Measurements from ENCODE around the gene CPE. TPM values are rescaled to one million over a fixed set of nuclear protein-coding genes. Genes with fewer than 3 reads are reported as not detected.

Gene CPE
- polyA plus RNA-seq, 1 of the 3 experiments (the other 2 are of a cell fraction), result 18.2 TPM

GRCh38 chr4:165448700-165449099, 69.9 kb downstream of the CPE start:
- DNase-seq, result no peak
- Histone ChIP-seq H3K27me3 (ENCODE audit: insufficient read depth) (no peaks in the 10 kb centered on the region), H4K20me1 (ENCODE audit: insufficient read depth) (no peaks in the 10 kb centered on the region), H3K4me2 (no peak overlapping the region), H3K4me3 (ENCODE audit: low read depth in 2 of 2, low read length in 1 of 2) (no peak overlapping the region), H2AFZ (ENCODE audit: low read depth) (no peak overlapping the region), H3K9me2 (no peaks in the 10 kb centered on the region), H3K4me1 (ENCODE audit: control insufficient read depth in 1 of 2, insufficient read depth in 2 of 2, low read depth in 1 of 2, low read length in 1 of 2) (no peaks in the 10 kb centered on the region), H3K9me3 (0 out of 2 replicates have a peak, but pooled peaks cover 3% of the 10 kb centered on the region), H3K9ac (no peak overlapping the region), H3F3A (replicated peaks; ENCODE audit: insufficient read depth) (no peaks in the 10 kb centered on the region), H3K36me3 (replicated peaks in 1 of 2; ENCODE audit: control insufficient read depth in 1 of 2, insufficient read depth in 2 of 2, low read length in 1 of 2) (no peaks in the 10 kb centered on the region), H3K27ac (ENCODE audit: low read depth in 2 of 2, low read length in 1 of 2) (no peak overlapping the region), H3K79me2 (ENCODE audit: insufficient read depth) (no peaks in the 10 kb centered on the region)
- CTCF ChIA-PET, result no interaction called here
- 62% methylated on average over 4 of the region's 4 CpGs for WGBS (ENCODE audit: low lambda C conversion rate)
- POLR2A ChIA-PET, result no interaction called here
- TF ChIP-seq SIN3A (IDR thresholded peaks at IDR 0.05; ENCODE audit: borderline replicate concordance, low read depth, low read length) (no peak), RFX5 (IDR thresholded peaks at IDR 0.05; ENCODE audit: low read length) (no peak), FOSL2 (IDR thresholded peaks at IDR 0.05; ENCODE audit: borderline replicate concordance, low read depth) (no peak), NFIC (IDR thresholded peaks at IDR 0.05; ENCODE audit: borderline replicate concordance) (no peak), USF2 (IDR thresholded peaks at IDR 0.05; ENCODE audit: borderline replicate concordance, low read depth, low read length) (no peak), FOXJ3 (CRISPR knock-in tag; IDR thresholded peaks at IDR 0.05) (no peak), GATA2 (CRISPR knock-in tag; IDR thresholded peaks at IDR 0.05) (no peak), ELF1 (IDR thresholded peaks at IDR 0.05) (no peak), USF1 (IDR thresholded peaks at IDR 0.05; ENCODE audit: borderline replicate concordance, low read depth) (no peak), CHD2 (IDR thresholded peaks at IDR 0.05; ENCODE audit: low read length, partially characterized antibody) (no peak), YY1 (IDR thresholded peaks at IDR 0.05; ENCODE audit: low read depth) (no peak)

DNA sequence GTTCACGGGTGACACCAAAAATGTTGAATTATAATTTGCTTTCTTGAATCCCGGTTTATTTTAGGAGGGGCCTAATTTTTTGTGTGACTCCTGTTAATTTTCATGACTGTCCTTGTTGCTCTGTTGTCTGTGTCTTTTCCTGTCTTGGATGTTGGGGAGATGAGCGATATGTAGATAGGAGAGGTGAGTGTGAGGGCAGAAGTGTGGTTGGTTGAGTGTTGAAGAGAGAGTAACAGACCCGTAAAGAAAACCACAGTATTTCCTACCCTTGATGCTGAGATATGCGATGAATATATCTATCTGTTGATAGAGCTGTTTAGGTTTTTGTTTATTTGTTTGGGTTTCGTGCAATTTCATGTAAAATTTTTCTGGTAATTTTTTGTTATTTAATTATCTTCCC, 70.5 kb downstream of the CPE start:
- POLR2A ChIA-PET, result no interaction called here
- Histone ChIP-seq H2AFZ (ENCODE audit: low read depth) (no peak overlapping the region), H3K9ac (no peak overlapping the region), H3K9me3 (0 out of 2 replicates have a peak, but pooled peaks cover 3% of the 10 kb centered on the region), H3K9me2 (no peaks in the 10 kb centered on the region), H3K79me2 (ENCODE audit: insufficient read depth) (no peaks in the 10 kb centered on the region), H3K4me2 (no peak overlapping the region), H3F3A (replicated peaks; ENCODE audit: insufficient read depth) (no peaks in the 10 kb centered on the region), H3K4me1 (ENCODE audit: control insufficient read depth in 1 of 2, insufficient read depth in 2 of 2, low read depth in 1 of 2, low read length in 1 of 2) (no peaks in the 10 kb centered on the region), H3K27me3 (ENCODE audit: insufficient read depth) (no peaks in the 10 kb centered on the region), H3K36me3 (replicated peaks in 1 of 2; ENCODE audit: control insufficient read depth in 1 of 2, insufficient read depth in 2 of 2, low read length in 1 of 2) (no peaks in the 10 kb centered on the region), H3K27ac (ENCODE audit: low read depth in 2 of 2, low read length in 1 of 2) (no peak overlapping the region), H3K4me3 (ENCODE audit: low read depth in 2 of 2, low read length in 1 of 2) (no peak overlapping the region), H4K20me1 (ENCODE audit: insufficient read depth) (no peaks in the 10 kb centered on the region)
- WGBS (ENCODE audit: low lambda C conversion rate), result 71% methylated on average over 6 of the region's 6 CpGs
- DNase-seq, result no peak
- CTCF ChIA-PET, result no interaction called here
- TF ChIP-seq, protein P1, sequence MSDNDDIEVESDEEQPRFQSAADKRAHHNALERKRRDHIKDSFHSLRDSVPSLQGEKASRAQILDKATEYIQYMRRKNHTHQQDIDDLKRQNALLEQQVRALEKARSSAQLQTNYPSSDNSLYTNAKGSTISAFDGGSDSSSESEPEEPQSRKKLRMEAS (IDR thresholded peaks at IDR 0.05; ENCODE audit: low read depth), result no peak
- TF ChIP-seq, protein P2, sequence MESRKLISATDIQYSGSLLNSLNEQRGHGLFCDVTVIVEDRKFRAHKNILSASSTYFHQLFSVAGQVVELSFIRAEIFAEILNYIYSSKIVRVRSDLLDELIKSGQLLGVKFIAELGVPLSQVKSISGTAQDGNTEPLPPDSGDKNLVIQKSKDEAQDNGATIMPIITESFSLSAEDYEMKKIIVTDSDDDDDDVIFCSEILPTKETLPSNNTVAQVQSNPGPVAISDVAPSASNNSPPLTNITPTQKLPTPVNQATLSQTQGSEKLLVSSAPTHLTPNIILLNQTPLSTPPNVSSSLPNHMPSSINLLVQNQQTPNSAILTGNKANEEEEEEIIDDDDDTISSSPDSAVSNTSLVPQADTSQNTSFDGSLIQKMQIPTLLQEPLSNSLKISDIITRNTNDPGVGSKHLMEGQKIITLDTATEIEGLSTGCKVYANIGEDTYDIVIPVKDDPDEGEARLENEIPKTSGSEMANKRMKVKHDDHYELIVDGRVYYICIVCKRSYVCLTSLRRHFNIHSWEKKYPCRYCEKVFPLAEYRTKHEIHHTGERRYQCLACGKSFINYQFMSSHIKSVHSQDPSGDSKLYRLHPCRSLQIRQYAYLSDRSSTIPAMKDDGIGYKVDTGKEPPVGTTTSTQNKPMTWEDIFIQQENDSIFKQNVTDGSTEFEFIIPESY (IDR thresholded peaks at IDR 0.05; ENCODE audit: borderline replicate concordance, low read depth), result no peak
- TF ChIP-seq SIN3A (IDR thresholded peaks at IDR 0.05; ENCODE audit: borderline replicate concordance, low read depth, low read length) (no peak), FOXM1 (IDR thresholded peaks at IDR 0.05; ENCODE audit: low read depth) (no peak), GATA2 (CRISPR knock-in tag; IDR thresholded peaks at IDR 0.05) (no peak), MXI1 (IDR thresholded peaks at IDR 0.05; ENCODE audit: low read depth, low read length) (no peak), RCOR1 (IDR thresholded peaks at IDR 0.05; ENCODE audit: low read length) (no peak), JUND (IDR thresholded peaks at IDR 0.05) (no peak), MEF2A (IDR thresholded peaks at IDR 0.05; ENCODE audit: borderline replicate concordance, low read depth) (no peak), TAF1 (IDR thresholded peaks at IDR 0.05; ENCODE audit: borderline replicate concordance, low read depth, low read length) (no peak), SMC3 (IDR thresholded peaks at IDR 0.05; ENCODE audit: low read depth, low read length) (no peak), TCF12 (IDR thresholded peaks at IDR 0.05) (no peak)
